BE2C (cell line): Measurements from ENCODE around the gene HHAT.
A peak's percentile ranks its signal among the peaks of the same experiment; 100 is the strongest.
"Not testable (repeated sequence)": the region's sequence is repeated elsewhere in the genome, so short reads cannot be mapped to it uniquely, and the experiment has no call there.

ENCODE experiments used
- DNase-seq: peaks from one replicate; pipeline ENCODE4 v3.0.0-alpha.2; 2020
- H3K27me3 ChIP-seq: fragments of 250-450 bp; sonication (Bioruptor Pico); 2 replicates; pipeline ENCODE4 v1.5.1; 2020; ENCODE audit warnings: mild to moderate bottlenecking
- H3K36me3 ChIP-seq: fragments of 250-450 bp; sonication (Bioruptor Pico); 2 replicates; pipeline ENCODE4 v1.5.1; 2020; ENCODE audit warnings: mild to moderate bottlenecking
- H3K4me1 ChIP-seq: fragments of 250-450 bp; sonication (Bioruptor Pico); 2 replicates; pipeline ENCODE4 v1.5.1; 2020
- H3K4me3 ChIP-seq: 2 replicates; pipeline ENCODE4 v1.5.1; 2011; ENCODE audit warnings: low read depth, low read length
- H3K9me3 ChIP-seq: fragments of 250-450 bp; sonication (Bioruptor Pico); 2 replicates; pipeline ENCODE4 v1.5.1; 2020
- CTCF ChIP-seq: IDR thresholded peaks from 2 replicates; pipeline ENCODE4 v1.5.1; 2012; ENCODE audit warnings: mild to moderate bottlenecking, low read depth, low read length

HHAT gene

GRCh38 chr1:210397252-210397651 is 68.5 kb downstream of the HHAT start:
- H3K4me3 ChIP-seq: no peak overlapping the region
- H3K27me3 ChIP-seq: no peaks in the 10 kb centered on the region
- TF ChIP-seq CTCF: no peak
- no peaks in the 10 kb centered on the region for H3K4me1 ChIP-seq
- no peaks in the 10 kb centered on the region for H3K36me3 ChIP-seq
- no peaks in the 10 kb centered on the region for H3K9me3 ChIP-seq
- DNase-seq: no peak

- DNase-seq: no peak
- no peaks in the 10 kb centered on the region for H3K36me3 ChIP-seq
- no peaks in the 10 kb centered on the region for H3K9me3 ChIP-seq
- H3K27me3 ChIP-seq: no peaks in the 10 kb centered on the region
- TF ChIP-seq CTCF: no peak
- no peak overlapping the region for H3K4me3 ChIP-seq
- no peaks in the 10 kb centered on the region for H3K4me1 ChIP-seq
These were observed 69.0 kb downstream of the HHAT start for GRCh38 chr1:210397681-210398080.

- Histone ChIP-seq H3K27me3 (no peaks in the 10 kb centered on the region), H3K4me3 (no peak overlapping the region), H3K36me3 (no peaks in the 10 kb centered on the region), H3K4me1 (no peaks in the 10 kb centered on the region), H3K9me3 (no peaks in the 10 kb centered on the region)
- TF ChIP-seq CTCF: no peak
- no peak for DNase-seq
These were observed 69.8 kb downstream of the HHAT start for GRCh38 chr1:210398466-210398865.

- no peaks in the 10 kb centered on the region for H3K4me1 ChIP-seq
- no peaks in the 10 kb centered on the region for H3K9me3 ChIP-seq
- no peak overlapping the region for H3K4me3 ChIP-seq
- peak; percentile 71 for DNase-seq
- no peaks in the 10 kb centered on the region for H3K27me3 ChIP-seq
- H3K36me3 ChIP-seq: no peaks in the 10 kb centered on the region
- TF ChIP-seq CTCF: peak; percentile 98
These were observed 71.5 kb downstream of the HHAT start for GRCh38 chr1:210400043-210400840.

GRCh38 chr1:210402560-210402959 is 73.9 kb downstream of the HHAT start:
- Histone ChIP-seq H3K4me1 (no peaks in the 10 kb centered on the region), H3K4me3 (no peak overlapping the region), H3K27me3 (no peaks in the 10 kb centered on the region), H3K9me3 (no peaks in the 10 kb centered on the region), H3K36me3 (no peaks in the 10 kb centered on the region)
- no peak for DNase-seq
- TF ChIP-seq CTCF: no peak

- TF ChIP-seq CTCF: no peak
These were observed 76.6 kb downstream of the HHAT start for GRCh38 chr1:210405316-210405715.

GRCh38 chr1:210406341-210406740 is 77.6 kb downstream of the HHAT start:
- not testable (repeated sequence) for DNase-seq, H3K27me3 ChIP-seq, H3K4me3 ChIP-seq, H3K4me1 ChIP-seq, H3K36me3 ChIP-seq, H3K9me3 ChIP-seq

More at GRCh38 chr1:210405316-210405715, 76.6 kb downstream of the HHAT start:
- Histone ChIP-seq H3K4me1 (no peaks in the 10 kb centered on the region), H3K36me3 (no peaks in the 10 kb centered on the region), H3K27me3 (no peaks in the 10 kb centered on the region), H3K9me3 (no peaks in the 10 kb centered on the region), H3K4me3 (no peak overlapping the region)
- no peak for DNase-seq
